Renal cortical epithelial cell (primary cell): ENCODE measurements around the gene PRLH. TPM values are rescaled to one million over a fixed set of nuclear protein-coding genes. Genes with fewer than 3 reads are reported as not detected.

ENCODE experiments used
- DNase-seq: peaks from one replicate; pipeline ENCODE4 v3.0.0-alpha.2; 2011; ENCODE audit warnings: low read depth
- total RNA-seq: library from RNA; depleted of rRNA; stranded (reverse); fragments of >200 nt; gene quantifications from 2 replicates; pipeline ENCODE4 v1.2.3, GENCODE V29; 2014

The PRLH gene
- total RNA-seq, 1 donor from 2014 or later: not detected

DNA sequence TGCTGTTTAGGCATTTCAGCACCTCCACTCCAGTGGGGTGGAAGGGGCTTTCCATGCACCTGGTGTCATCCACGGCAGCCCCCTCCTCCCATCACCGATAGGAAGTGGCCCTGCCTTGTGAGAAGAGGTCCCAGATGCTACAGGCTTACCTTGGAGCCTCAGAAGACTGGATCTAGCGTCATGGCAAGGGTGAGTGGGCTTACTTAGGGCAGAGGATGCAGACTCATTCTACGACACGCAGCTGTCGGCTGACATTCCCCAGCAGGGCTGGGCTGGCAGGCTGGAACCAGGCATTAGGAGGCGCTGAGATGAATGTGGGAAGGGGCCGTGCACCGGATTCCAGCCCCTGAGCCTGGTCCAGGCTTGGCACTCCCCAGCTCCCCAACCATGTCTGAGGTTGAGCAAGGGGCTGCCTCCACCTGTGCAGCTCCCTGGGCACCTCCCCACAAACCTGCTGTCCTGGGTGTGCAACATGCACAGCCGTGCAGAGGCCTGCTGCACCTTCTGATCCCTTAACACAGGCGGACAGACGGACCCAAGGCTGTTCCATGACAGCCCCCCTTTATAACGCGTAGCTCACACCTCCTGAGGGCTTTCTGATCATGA, 1.7 kb upstream of the PRLH start:
- DNase-seq: no peak

DNA sequence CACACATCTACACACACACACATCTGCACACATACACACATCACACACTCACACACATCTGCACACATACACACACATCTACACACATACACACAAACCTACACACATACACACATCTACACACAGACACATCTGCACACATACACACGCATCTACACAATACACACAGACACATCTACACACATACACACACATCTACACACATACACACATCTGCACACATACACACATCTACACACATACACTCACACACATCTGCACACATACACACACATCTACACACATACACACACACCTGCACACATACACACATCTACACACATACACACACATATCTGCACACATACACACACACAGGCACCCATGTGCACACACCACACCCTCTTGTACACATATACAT, 400 bp upstream of the PRLH start:
- no peak for DNase-seq

DNA sequence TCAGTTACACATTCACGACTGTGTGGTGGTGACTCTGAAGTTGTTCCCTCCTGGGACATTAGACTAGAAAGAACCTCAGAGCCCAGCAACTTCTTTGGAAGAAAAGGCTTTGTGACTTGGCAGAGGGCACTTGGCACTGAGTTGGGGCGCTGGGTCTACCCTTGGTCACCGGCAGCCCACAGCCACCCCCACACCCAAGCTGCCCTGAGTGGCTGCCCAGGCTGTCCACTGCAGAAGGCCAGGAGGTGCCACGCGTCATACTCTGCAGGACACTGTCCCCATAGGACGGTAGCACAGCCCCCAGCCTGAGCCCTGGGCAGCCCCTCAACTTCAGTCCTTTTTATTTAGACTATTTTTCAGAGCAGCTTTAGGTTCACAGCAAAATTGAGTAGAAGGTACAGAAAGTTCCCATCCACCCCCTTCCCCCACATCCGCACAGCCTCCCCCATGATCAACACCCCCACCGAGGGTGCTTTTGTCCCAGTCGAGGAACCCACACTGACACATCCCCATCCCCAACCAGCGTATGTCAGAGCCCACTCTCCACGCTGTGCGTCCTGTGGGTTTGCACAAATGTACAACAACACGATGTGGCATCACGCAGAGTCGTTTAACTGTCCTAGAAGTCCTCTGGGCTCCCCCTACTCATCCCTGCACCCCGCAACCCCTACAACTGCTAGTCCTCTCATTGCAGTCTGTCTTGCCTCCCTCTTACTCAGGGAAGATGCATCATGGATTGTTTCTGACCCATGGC, 1.1 kb downstream of the PRLH start:
- DNase-seq: no peak

DNA sequence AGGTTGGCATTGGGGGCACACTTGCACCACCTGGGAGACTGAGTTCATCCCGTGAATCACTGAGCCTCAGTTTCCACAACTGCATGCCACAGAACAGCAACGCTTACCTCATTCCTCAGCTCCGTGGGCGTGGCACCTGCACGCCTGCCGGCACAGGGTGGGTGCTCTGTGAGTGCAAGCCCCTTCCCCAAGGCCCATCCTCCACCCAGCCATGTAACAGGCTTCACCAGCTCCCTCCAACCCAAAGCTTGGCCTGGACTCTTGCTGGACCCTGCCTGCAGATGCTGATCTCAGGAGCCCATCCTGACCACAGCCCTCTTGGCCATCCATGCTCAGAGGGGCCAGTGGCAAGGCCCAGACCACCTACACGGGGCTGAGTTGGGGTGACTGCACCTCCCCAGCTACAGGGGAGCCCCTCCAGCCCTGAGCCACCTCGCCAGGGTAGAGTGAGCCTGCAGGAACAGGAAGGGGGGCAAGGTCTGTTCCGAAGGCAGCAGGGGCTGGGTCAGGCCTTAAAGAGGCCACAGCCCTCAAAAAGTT, 1.8 kb downstream of the PRLH start:
- no peak for DNase-seq

DNA sequence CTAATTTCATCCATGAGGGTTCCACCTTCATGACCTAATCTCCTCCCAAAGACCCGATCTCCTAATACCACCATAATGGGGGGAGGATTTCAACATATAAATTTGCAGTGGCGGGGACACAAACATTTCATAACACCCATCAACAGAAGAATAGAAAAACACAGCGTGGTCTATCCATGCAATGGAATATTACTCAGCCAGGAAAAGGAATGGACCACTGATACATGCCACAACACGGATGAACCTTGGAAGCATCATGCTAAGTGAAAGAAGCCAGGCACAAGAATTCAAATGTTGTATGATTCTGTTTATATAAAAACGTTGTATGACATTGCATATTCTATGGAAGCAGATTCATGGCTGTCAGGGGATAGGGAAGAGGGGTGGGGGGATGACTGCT, 2.7 kb downstream of the PRLH start:
- DNase-seq: no peak

DNA sequence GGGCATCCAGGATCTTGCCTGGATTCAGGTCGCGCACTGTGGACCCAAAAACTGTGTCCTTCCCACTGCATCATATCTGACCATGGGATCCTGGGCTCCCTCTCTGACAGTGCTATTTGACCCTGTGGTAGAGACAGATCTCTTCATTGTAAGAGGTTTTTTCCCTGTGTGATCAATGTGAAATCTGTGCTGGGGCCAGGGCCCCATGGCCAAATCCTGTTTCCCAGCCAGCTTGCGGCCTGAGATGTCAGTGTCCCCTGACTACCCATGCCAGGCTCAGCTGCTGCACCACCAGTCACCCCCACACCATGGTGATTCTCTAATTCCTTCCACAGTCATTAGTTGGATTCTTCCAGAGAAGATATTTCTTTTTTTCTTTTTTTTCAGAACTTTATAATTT, 3.5 kb downstream of the PRLH start:
- DNase-seq: no peak

DNA sequence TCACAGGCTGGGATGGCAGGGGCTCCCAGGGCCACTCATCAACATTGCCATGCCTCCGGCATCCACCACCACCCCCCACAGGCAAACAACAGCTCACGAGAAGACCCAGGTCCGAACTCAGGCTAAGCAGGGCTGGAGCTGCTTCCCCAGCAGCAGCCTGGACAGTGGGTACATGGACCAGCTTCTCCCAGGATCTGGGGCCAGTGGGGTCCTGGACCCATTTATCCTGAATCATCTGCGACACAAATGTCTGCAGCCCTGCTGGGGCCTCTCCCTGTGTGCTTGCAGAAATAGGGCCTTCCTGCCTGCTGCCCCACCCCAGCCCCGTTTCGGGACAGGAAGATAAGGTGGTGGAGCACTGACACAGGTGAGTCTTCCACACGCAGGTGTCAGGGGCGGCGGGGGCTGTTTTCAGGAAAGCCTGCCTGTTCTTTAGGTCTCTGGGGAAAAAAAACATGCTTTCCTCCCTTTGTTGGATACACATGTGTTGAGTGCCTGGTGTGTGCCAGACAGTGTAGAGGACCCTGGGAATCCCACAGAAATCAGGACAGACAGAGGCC, 4.5 kb downstream of the PRLH start:
- no peak for DNase-seq

DNA sequence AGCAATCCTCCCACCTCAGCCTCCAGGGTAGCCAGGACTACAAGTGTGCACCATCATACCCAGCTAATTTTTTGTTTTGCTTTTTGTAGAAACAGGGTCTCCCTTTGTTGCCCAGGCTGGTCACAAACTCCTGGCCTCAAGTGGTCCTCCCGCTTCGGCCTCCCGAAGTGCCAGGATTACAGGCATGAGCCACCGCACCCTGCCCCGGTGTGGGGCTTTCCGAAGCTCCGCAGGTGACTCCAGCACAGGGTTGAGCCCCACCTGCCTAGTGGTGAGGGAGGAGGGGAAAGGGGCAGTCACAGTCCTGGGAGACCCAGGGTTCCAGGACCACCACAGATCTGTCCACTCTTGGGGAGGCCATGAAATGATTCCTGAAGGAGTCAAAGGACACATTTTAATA, 5.2 kb downstream of the PRLH start:
- no peak for DNase-seq

DNA sequence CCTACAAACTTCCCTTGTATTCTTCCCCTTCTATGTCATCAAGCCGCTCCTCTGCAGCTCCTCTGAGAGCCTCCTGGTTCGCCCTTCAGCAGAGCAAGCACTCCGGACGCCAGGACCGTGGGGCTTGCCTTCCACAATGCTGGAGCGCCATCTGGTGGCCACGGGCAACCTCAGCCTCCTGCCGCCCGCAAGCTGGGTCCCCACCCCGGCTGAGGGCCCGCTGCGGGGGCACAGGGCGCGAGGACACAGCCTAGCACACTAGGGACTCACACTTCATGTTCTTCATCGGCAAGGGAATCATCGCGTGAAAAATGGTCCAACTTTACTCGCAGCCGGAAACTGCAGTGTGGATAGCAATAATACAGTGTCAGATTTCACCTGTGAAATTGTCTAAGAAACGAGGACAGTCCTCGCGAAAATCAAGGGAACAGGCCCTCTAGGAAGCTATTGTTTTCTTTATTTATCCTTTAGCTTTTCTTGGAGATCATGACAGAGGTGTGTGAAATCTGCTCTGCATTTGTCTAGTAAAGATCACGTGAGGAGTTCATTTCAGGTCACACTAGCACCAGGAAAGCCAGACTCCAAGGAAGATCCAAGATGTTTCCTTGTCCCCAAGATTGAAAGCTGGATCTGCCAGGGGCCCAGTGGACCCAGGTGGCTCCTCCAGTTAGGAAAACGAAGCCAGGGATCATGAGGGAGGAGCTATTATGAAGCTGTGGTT, 5.8 kb downstream of the PRLH start:
- DNase-seq: peak; percentile 77

DNA sequence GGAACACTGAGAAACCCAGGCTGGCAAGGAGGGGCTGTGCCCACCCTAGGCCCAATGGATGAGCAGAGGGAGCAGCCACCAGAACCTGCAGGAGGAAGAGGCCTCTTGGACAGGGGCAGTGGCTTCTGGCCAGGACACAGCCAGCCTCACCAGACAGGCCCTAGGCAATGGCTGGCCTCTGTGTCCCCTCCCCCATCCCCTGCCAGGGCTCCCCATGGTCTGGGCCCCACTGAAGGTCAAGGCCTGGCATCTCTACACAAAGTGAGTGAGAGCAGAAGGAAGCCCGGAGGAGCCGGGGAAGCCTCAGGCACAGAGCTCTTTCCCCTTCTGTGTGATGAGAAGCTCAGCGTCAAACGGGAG, 6.3 kb downstream of the PRLH start:
- no peak for DNase-seq

DNA sequence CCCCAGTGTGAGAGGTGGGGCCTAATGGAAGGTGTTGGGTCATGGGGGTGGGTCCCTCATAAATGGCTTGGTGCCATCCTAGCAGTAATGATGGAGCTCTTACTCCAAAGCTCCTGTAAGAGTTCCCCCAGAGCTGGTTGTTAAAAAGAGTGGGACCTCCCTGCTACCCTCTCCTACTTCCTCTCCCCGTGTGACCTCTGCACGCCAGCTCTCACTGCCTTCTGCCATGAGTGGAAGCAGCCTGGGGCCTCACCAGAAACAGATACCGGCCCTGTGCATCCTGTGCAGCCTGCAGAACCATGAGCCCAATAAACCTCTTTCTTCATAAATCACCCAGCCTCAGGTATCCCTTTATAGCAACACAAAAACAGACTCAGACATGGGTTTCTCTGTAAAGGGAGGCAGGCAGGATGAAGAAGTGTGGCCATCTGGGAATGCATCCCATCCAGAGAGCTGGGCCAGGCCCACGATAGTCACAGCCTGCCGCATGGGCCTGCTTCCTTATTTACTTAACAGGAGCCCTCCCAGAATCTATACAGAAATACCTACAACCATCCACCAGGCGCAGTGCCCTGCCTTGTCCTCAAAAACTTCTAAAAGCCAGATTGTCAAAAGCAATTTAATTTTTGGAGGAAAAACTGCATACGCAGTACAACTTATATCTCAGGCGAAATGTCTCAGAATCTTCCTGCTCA, 7.5 kb downstream of the PRLH start:
- DNase-seq: no peak

DNA sequence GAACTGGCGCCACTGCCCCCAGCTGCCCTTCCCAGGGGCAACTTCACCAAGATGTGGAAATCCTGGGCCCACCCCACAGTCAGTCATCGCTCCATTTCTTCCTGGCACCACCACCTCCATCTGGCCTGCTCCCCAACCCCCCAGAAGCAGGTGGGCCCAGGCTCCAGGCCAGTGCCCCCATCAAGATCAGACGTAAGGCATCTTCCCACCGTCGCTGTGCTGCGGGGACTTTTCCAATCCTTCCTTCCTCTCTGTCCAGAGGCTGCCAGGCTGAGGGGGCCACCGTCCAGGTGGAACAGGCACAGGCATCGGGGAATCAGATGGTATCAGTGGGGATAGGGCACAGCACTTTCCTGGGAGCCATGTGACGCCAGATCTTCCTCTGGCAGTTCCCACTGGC, 8.1 kb downstream of the PRLH start:
- no peak for DNase-seq

DNA sequence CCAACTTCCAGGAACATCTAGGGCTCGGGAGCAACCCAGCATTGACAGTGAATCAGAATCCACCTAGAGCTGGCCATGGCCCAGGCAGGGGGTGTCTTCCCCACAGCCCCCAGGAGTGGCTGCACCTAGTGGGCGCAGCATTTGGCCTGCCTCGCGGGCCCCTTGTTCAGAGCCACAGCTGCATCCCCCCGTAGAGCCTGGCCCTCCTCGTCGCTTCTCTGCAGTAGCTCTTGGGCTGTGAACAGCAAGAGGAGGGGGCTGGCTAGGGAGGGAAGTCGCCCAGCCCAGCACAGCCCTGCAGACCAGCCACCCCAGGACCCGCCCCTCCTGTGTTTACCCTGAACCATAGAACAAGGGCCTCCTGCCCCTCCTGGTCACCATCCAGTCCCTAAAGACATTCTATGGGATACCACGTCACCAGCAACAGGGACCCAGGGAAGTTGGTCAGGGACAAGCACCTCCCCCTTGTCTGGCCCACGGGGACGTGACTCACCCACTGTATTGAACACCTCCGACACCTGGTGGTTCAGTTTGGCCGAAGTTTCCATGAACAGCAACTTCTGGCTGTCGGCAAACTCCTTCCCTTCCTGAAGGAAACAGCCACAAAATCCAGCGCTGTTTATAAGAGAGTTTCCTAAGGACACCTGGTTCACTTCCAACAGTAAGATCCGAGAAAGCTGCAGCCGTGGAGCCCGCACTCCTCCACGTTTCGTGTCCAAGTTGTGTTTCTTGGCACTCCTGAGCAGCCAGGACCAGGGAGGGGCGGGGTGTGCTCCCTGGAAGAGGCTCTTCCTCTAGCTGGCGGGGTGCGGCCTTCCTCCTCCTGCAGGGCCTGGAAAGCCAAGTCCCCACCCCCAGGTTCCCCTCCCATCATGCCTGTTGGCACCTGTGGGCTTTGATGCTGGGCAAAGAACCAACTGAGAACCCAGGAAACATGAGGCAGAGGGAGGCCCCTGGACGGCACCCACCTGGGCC, 8.8 kb downstream of the PRLH start:
- DNase-seq: peak; percentile 27

DNA sequence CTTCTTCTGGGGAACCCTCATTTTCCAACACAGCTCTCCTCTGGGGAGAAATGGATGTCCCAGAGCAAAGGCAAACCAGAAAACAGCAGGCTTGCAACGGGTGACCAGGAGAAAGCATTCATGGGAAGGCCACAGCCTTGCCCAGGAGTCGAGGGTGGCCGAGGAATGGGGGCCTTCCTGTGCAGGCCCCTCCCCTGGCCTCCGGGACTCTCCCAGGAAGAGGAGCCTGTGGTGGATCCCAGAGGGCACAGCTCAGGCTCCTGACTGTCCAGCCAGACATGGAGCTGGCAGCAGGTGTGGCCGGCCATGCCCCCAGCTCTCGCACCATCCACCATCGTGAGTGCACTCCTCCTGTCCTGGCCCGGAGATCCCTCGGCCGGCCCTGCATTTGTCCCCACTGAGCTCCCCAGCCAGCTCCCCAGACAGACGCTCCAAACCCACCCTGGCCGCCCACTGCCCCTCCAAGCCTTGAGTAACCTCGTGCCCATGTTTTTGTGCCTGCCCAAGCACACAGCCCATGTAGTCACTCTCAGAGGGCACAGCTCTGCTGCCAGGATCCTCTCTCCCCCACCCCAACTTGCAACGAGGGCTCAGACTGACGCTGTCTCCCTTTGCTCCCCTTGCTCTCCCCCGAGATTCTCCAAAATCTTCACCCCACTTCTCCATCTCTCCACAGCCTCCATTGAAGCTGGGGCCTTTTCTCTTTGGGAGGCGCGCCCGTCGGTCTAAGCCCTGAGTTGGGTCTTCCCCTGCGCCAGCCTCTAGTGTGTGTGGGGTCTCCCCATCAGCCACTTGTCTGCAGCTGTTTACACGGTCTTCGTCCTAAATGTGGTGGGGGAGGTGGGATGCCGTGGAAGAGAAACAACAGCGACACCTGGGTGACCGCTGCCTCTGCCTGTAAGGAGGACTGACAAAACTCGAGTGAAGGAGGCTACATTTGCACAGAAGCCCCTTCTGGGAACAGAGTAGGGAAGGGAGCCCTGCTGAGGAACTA, 9.8 kb downstream of the PRLH start:
- no peak for DNase-seq

DNA sequence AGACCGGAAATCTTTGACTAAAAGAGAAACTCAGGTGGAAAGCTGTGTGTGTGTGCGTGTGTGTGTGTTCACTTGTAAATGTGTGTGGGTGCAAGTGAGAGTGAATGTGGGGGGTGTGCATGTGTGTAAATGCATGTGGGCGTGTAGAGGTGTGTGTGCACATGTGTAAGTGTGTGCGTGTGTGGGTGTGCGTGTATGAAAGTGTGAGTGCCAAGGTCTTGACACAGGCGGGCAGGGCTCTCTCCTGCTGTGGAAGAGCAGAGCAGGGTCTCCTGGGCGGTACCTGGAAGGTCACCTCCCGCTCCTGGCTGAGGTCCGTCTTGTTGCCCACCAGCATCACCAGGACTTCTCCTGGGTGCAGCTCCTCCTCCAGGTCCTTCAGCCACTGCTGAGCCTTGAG, 10.6 kb downstream of the PRLH start:
- no peak for DNase-seq

DNA sequence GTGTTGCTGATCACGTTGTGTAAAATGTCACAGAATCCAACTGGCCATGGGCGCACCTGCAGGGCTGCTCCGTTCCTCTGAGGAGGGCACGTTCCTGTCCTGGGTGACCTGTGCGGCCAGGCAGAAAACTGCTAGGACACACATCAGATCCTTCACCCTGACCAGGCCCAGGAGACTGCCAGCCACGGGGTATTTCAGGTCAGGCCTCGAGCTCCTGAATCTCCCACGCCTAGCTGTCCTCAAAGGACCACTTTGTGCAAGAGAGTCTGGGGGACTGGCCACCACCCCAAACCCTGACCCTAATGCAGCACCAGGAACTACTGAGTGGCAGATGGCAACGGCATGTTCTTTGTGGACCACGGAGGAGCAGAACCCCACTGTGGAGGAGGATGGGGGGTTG, 11.1 kb downstream of the PRLH start:
- DNase-seq: no peak

DNA sequence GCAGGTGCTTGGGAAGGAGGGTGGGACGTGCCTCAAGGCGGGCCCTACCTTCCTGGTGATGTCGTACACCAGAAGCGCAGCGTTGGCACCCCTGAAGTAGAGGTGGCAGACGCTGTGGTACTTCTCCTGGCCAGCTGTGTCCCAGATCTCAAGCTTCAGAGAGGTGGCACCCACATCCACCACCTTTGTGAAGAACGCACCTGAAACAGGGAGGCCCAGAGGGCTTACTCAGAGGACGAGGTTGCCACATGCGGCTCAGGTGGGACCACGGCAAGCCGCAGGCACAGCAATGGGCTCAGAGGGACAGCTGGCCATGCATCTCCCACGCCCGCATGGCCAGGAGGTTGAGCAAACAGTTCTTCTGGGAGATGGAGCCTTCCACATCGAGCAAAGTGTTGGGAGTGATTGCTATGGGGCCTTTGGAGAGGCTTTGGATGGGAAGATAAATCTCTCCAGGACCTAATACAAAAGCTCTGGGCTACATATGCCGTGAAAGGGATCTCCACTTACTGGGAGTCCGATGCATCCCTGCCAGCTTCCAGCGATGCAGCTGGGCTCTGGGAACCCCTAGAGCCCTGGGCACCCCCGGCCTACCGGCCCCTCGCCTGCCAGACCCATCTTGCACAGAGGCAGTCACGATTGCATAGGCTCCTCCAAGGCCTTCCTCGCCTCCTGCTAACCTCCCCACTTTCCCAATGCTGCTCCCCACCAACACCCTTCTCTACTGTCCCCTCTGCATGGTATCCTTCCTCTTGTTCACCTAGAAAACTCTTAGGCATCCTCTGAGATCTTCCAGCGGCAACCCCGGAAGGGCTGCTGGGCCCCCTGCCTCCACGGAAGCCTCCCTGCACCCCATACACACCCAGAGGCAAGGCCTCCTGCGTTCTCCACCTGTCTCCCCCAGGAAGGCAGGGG, 11.8 kb downstream of the PRLH start:
- DNase-seq: no peak

DNA sequence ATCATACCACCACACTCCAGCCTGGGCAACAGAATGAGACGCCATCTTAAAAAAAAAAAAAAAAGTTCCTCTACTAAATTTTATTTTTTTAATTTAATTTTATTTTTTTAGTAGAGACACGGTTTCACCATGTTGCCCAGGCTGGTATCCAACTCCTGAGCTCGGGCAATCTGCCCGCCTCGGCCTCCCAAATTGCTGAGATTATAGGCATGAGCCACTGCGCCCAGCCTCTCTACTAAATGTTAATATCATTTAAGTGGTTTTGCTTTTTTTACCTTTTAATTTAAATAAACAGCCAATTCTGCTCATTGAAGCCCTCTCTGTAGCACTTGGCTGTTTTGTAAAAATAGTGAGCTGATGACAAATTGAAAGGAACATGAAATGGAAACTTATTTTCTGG, 15.0 kb downstream of the PRLH start:
- no peak for DNase-seq
